Hematopoietic multipotent progenitor cell treated with erythropoietin and hydrocortisone succinate and interleukin-3 and kit ligand, for 8 days (in vitro differentiated cells): Measurements from ENCODE around the gene EIF2S1.
"Not testable (repeated sequence)": the region's sequence is repeated elsewhere in the genome, so short reads cannot be mapped to it uniquely, and the experiment has no call there.

Source experiments
- DNase-seq: peaks from one replicate; pipeline ENCODE4 v3.0.0-alpha.2; 2015

EIF2S1 gene

DNA sequence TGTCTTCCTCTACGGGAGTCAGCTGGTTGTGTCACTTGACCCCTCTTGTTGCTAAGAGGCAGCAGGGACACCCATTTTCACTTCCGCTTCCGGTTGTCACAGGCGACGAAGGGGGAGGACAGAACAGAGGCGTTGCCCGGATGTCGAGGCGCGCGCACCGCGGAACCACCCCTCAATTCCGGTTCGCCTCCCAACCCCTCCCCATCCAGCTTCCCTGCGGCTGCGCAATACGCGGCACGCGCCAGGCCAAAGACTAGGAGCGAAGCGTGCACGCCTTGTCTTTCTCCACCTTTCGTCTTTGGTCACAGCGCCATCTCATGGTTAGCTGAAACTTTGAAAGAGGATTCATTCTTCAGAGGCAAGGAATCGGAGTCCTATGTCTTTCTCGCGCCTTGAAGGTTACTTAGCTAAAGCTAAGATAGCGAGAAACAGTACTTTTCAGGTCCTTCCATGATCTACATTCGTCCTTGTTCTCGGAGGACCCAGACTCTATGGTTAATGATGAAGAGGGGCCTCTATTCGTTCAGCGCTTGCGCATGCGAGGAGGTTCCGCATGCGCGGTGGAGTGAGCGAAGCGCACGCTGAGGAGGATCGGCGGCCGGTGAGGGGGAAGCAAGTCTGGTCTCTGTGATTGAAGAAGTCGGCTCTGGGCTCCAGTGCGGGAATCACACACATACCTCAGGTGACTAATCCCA, at the start of gene EIF2S1, which contains the start of gene ATP6V1D:
Gene EIF2S1 (plus strand): TSS at position 554 of the 695 bp plus-strand sequence. CDS start 4,440 bp downstream, outside the sequence.
Gene ATP6V1D (minus strand): TSS at position 30 of the 695 bp plus-strand sequence. CDS start 106 bp downstream, outside the sequence.
- DNase-seq: peak; percentile 100

DNA sequence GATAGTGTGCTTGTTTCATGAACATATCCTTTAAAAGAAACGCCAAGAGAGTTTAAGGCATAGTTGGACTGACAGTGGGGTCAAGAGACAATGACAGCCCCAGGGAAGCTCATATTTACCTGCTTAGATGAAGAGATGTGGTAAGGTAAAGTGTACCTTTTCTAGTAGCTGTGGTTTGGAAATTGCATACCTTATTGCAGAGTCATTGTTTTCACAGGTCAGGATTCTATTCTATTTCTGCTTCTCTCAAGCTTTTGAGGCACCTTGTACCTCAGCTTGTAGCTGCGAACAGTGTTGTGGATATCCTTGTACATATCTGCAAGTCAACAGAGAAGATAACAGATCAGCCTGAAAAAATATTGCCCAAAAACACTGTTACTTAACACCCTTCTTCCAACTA, 48.3 kb upstream of the EIF2S1 start:
- no peak for DNase-seq

DNA sequence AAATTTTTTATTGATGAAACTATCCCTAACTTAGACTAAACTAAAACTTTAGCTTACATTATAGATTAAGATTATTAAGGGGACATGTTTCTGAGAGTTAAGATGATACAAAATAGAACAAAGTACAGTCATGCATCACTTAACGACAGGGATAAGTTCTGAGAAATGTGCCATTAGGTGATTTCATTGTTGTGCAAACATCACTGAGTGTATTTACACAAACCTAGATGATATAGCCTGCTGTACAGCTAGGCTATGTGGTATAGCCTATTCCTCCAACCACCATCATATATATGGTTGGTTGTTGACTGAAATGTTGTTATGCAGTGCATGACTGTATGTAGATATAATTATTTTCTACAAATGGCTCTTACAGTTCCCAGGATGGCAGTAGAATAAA, 47.0 kb upstream of the EIF2S1 start:
- no peak for DNase-seq

DNA sequence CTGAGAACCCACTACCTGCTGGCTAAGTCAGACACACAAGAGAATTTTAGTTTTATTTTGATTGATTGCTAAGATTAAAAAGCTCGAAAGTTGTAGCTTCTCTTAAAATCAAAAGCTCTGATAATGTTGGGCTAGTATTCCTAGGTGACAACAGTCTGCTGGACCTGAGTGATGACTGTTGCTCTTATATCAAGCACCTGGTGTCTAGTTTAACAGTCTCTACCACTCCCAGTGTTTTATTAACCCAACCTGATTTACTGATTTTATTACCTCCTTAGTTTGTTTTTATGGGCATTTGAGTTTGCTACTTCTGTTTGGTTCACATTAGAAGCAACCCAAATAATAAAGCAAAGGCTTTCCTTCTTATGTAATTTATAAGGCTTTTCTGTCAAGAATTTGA, 42.3 kb upstream of the EIF2S1 start:
- no peak for DNase-seq

DNA sequence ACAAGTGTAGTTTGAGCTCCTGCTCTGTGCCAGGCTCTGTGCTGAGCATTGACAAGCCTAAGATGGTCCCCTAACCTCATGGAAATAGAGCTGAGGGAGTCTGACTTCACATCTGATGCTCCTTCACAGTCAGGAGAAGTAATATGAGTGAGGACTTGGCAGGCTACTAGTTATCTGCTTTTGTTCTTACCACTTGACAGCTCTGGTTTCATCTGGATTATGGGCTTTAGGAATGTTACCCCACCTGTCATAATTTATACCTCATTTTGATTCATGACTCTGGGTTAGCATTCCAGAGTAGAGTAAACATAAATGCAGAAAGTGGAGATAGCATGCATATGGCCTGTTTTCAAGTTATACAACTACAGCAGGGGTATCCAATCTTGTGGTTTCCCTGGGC, 41.0 kb upstream of the EIF2S1 start:
- DNase-seq: no peak

GRCh38 chr14:67329666-67330065, 30.5 kb upstream of the EIF2S1 start:
- DNase-seq: not testable (repeated sequence)

GRCh38 chr14:67331368-67332125, 28.6 kb upstream of the EIF2S1 start:
- DNase-seq: no peak

GRCh38 chr14:67332468-67332867, 27.7 kb upstream of the EIF2S1 start:
- DNase-seq: no peak

GRCh38 chr14:67335781-67336180, 24.3 kb upstream of the EIF2S1 start:
- peak; percentile 62 for DNase-seq

- not testable (repeated sequence) for DNase-seq
These were observed 18.9 kb upstream of the EIF2S1 start for GRCh38 chr14:67341231-67341630.

DNA sequence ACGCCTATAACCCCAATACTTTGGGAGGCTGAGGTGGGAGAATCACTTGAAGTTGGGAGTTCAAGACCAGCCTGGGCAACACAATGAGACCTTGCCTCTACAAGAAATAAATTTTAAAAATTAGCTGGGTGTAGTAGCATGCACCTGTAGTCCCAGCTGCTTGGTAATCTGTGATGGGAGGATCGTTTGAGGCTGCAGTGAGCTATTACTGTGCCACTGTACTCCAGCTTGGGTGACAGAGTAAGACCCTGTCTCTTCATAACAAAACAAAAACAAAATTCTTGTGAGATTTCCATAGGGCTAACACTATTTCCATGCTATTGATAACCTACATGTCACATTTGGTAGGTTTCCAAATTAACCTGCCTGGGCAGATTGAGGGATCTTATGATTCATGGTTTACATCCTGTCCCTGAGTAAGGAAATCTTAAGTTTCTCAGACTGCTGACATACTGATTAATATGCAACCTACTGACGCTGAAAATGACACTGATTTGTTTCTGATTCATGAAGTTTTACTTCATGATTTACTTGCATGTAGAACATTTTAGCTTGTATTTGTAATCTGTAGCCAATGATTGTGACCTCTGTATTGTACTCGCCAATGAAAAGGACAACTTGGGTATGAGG, 16.4 kb upstream of the EIF2S1 start:
- no peak for DNase-seq

- no peak for DNase-seq
These were observed 14.5 kb upstream of the EIF2S1 start for GRCh38 chr14:67345583-67345982.

DNA sequence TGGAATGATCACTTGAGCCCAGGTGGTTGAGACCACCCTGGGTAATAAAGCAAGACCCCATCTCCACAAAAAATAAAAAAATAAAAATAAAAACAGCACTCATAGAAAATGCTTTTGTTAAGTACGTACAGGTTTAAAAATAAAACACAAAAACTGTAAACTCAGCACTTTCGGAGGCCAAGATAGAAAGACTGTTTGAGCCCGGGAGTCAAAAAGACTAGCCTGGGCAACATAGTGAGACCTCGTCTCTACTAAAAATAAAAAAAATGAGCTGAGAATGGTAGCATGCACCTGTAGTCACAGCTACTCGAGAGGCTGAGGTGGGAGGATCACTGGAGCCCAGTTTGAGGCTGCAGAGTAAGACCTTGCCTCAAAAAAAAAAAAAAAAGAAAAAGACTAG, 8.1 kb upstream of the EIF2S1 start:
- no peak for DNase-seq

- peak; percentile 20 for DNase-seq
These were observed 2.8 kb upstream of the EIF2S1 start for GRCh38 chr14:67357186-67357968.

- no peak for DNase-seq
These were observed 2.2 kb upstream of the EIF2S1 start for GRCh38 chr14:67357969-67358354.

- DNase-seq: peak; percentile 6
These were observed 979 bp upstream of the EIF2S1 start for GRCh38 chr14:67358924-67359774.

GRCh38 chr14:67360470-67361206, 510 bp downstream of the EIF2S1 start:
- DNase-seq: peak; percentile 34

GRCh38 chr14:67365476-67365875, 5.3 kb downstream of the EIF2S1 start:
- no peak for DNase-seq

DNA sequence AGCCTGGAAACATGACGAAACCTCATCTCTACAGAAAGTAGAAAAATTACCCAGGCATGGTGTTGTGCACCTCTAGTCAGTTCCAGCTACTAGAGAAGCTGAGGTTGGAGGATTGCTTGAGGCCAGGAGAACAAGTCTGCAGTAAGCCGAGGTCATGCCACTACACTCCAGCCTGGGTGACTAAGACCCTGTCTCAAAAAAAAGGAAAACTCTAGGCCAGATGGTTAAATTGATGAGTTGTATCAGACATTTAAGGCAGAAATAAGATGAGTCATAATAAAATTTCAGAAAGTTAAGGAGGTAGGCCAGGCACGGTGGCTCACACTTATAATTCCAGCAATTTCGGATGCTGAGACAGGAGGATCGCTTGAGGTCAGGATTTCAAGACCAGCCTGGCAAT, 10.7 kb downstream of the EIF2S1 start:
- DNase-seq: no peak

DNA sequence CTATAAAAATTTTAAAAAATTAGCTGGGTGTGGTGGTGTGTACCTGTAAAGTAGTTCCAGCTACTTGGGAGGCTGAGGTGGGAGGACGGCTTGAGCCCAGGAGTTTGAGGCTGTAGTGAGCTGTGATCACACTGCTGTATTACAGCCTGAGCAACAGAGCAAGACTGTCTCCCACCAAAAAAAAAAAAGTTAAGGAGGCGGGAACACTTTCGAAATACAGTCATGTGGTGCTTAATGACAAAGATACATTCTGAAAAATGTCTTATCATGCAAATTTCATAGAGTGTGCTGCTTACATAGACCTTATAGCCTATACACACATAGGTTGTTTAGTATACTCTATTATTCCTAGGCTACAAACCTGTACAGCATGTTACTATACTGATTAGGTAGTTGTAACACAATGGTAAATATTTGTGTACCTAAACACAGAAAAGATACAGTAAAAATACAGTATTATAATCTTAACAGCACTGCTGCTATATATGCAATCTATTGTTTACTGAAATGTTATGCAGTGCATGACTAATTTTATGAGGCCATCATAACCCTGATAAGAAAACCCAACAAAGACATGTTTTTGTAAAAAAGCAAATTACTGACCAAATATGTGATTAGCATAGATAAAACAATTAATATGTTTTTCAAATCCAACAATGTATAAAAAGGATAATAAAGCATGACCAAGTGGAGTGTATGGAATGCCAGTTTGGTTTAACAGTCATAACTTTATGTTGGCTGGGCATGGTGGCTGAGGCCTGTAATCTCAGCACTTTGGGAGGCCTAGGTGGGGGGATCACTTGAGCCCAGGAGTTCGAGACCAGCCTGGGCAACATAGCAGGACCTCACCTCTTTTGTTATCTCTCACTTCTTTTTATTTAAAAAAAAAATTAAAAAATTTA, 11.4 kb downstream of the EIF2S1 start:
- no peak for DNase-seq
